K562 (cell line): ENCODE results near the gene LETM1. TPM values are rescaled to one million over a fixed set of nuclear protein-coding genes. Genes with fewer than 3 reads are reported as not detected.

Experiments
- ATAC-seq: fragments of 200-7000 bp; cut with Tn5 transposase; 3 replicates; pipeline ENCODE4 v1.9.1; 2020; ENCODE audit warnings: moderate library complexity
- BruUV-seq: library from RNA; stranded (reverse); fragments of 400-500 nt; replicated peaks from 2 replicates; lab custom pipeline; 2021; lab: Mats Ljungman, UMichigan
- CTCF ChIA-PET: fragments of 300-600 bp; formaldehyde crosslinking; extraction: SDS; loops from one replicate; lab custom pipeline; 2021; ENCODE audit warnings: low intra/inter-chr PET ratio; lab: Yijun Ruan, JAX
- POLR2A ChIA-PET: fragments of 300-600, 350-650 bp; sonication (Branson Sonifier 250); formaldehyde crosslinking; extraction: SDS; loops from one replicate; lab custom pipeline; 2021; ENCODE audit warnings: antibody characterized with exemption, inconsistent platforms; lab: Yijun Ruan, JAX
- DNase-seq, 4 experiments: peaks; one replicate each; pipeline versions ENCODE4 v3.0.0 to v3.0.0-alpha.2; 2011 to 2018; ENCODE audit warnings: low spot score in 3 of 4, mixed read lengths in 3 of 4; ENCODE audit errors: extremely low read depth in 1 of 4
- FAIRE-seq: peaks from 2 replicates; lab custom pipeline; 2011; peaks lifted over from hg19 to GRCh38; lab: Jason Lieb, UNC
- H2AFZ ChIP-seq: 2 replicates; pipeline ENCODE4 v1.6.0; 2011; ENCODE audit warnings: low read depth, low read length, control low read depth, inconsistent platforms
- H3K27ac ChIP-seq: fragments of 200-600 bp; 3 replicates; pipeline ENCODE4 v1.8.0; 2011; ENCODE audit warnings: low read depth, mild to moderate bottlenecking, control low read depth, inconsistent platforms, low read length, moderate library complexity, mixed read lengths; ENCODE audit errors: extremely low read depth
- H3K27me3 ChIP-seq, 2 experiments: fragments of 300-600 bp in 1 of 2; 2 replicates in 1 of 2; 3 replicates in 1 of 2; pipeline versions ENCODE4 v1.6.0 to v1.8.0; 2011; ENCODE audit warnings: inconsistent platforms in 2 of 2, low read length in 2 of 2, mild to moderate bottlenecking in 1 of 2, mixed read lengths in 1 of 2, moderate library complexity in 1 of 2; ENCODE audit not compliant: control insufficient read depth in 2 of 2, insufficient read depth in 2 of 2
- H3K36me3 ChIP-seq: fragments of 300-600 bp; 3 replicates; pipeline ENCODE4 v1.8.0; 2011; ENCODE audit warnings: mild to moderate bottlenecking, low read length, inconsistent platforms; ENCODE audit not compliant: control insufficient read depth, insufficient read depth
- H3K4me1 ChIP-seq, 2 experiments: fragments of 200-600 bp in 1 of 2; replicated peaks in 1 of 2; 2 replicates in 1 of 2; 3 replicates in 1 of 2; pipeline versions ENCODE4 v1.5.1 to v1.8.0; 2011; ENCODE audit warnings: inconsistent platforms in 2 of 2, low read length in 2 of 2, mild to moderate bottlenecking in 1 of 2, mixed read lengths in 1 of 2, moderate library complexity in 1 of 2; ENCODE audit not compliant: control insufficient read depth in 2 of 2, insufficient read depth in 2 of 2
- H3K4me2 ChIP-seq: 2 replicates; pipeline ENCODE4 v1.6.1; 2011; ENCODE audit warnings: low read length, control low read depth, inconsistent platforms, mixed read lengths; ENCODE audit not compliant: insufficient read depth
- H3K4me3 ChIP-seq: fragments of 200-600 bp; sonication (generic), shearing (Covaris generic); 2 replicates; pipeline ENCODE4 v1.5.1; 2016; ENCODE audit warnings: control low read depth, inconsistent platforms
- H3K79me2 ChIP-seq: fragments of 200-600 bp; 3 replicates; pipeline ENCODE4 v1.8.0; 2011; ENCODE audit warnings: low read length, inconsistent platforms; ENCODE audit not compliant: control insufficient read depth, insufficient read depth
- H3K9ac ChIP-seq, 2 experiments: 2 replicates each; pipeline versions ENCODE4 v1.6.0 to v1.6.1; 2011; ENCODE audit warnings: low read depth in 2 of 2, low read length in 2 of 2, control low read depth in 1 of 2, inconsistent platforms in 1 of 2, mild to moderate bottlenecking in 1 of 2, mixed read lengths in 1 of 2; ENCODE audit not compliant: insufficient read depth in 1 of 2
- H3K9me1 ChIP-seq: one replicate; pipeline ENCODE4 v1.6.0; 2011; ENCODE audit warnings: inconsistent platforms, mild to moderate bottlenecking, low read length, moderate library complexity; ENCODE audit not compliant: control insufficient read depth, insufficient read depth
- H3K9me3 ChIP-seq: replicated peaks from 2 replicates; pipeline ENCODE4 v1.5.1; 2011; ENCODE audit warnings: low read depth, low read length, inconsistent platforms; ENCODE audit not compliant: control insufficient read depth, insufficient read depth
- H4K20me1 ChIP-seq: replicated peaks from 2 replicates; pipeline ENCODE4 v1.6.1; 2011; ENCODE audit warnings: low read length, inconsistent platforms, mixed read lengths; ENCODE audit not compliant: control insufficient read depth, insufficient read depth
- CREM ChIP-seq: IDR thresholded peaks from 2 replicates; pipeline ENCODE4 v1.6.1; 2014; ENCODE audit warnings: antibody characterized with exemption, low read depth
- MCM3 ChIP-seq: fragments of 450-650 bp; IDR thresholded peaks from 2 replicates; pipeline ENCODE4 v1.6.1; 2016
- NR4A1 ChIP-seq, 2 experiments: fragments of 250-450 bp in 1 of 2; fragments of 450-650 bp in 1 of 2; sonication (Bioruptor Pico) in 1 of 2; IDR thresholded peaks; 2 replicates each; pipeline versions ENCODE4 v1.4.0 to v1.6.1; 2016 to 2020; ENCODE audit warnings: mild to moderate bottlenecking in 2 of 2, missing compliant biosample characterization in 1 of 2, missing genetic modification characterization in 1 of 2, moderate library complexity in 1 of 2
- RB1 ChIP-seq: fragments of 450-650 bp; IDR thresholded peaks from 2 replicates; pipeline ENCODE4 v1.6.1; 2017; ENCODE audit warnings: low read depth, mild to moderate bottlenecking
- U2AF2 ChIP-seq: fragments of 200-400 bp; formaldehyde crosslinking; optimal IDR thresholded peaks from 2 replicates; pipeline ENCODE3; 2017; ENCODE audit warnings: low read depth, mild to moderate bottlenecking, low read length
- YY1 ChIP-seq, 3 experiments: IDR thresholded peaks; 2 replicates each; pipeline ENCODE4 v1.6.1; 2011; ENCODE audit warnings: low read length in 2 of 3, mild to moderate bottlenecking in 2 of 3, moderate library complexity in 2 of 3, borderline replicate concordance in 1 of 3, control low read depth in 1 of 3, low read depth in 1 of 3; ENCODE audit not compliant: insufficient read depth in 3 of 3, insufficient replicate concordance in 2 of 3, control insufficient read depth in 1 of 3, insufficient read length in 1 of 3; ENCODE audit errors: extremely low read depth in 1 of 3
- ZFX ChIP-seq: sonication (generic); formaldehyde crosslinking; IDR thresholded peaks from 2 replicates; pipeline ENCODE4 v1.8.0; 2022; ENCODE audit warnings: mild to moderate bottlenecking, missing genetic modification reagents, moderate library complexity
- ZNF583 ChIP-seq: fragments of 250-450 bp; sonication (Bioruptor Pico); IDR thresholded peaks from 2 replicates; pipeline ENCODE4 v1.4.0; 2020
- ZNF644 ChIP-seq: fragments of 200-800 bp; sonication (Bioruptor generic); IDR thresholded peaks from 2 replicates; pipeline ENCODE4 v1.6.1; 2016; ENCODE audit warnings: low read depth, missing genetic modification characterization, missing compliant biosample characterization
- WGBS: fragments of 100-300 bp; shearing (Covaris generic); methylation state at CpG from one replicate; pipeline ENCODE4 v1.1.6; 2016; ENCODE audit warnings: low coverage, mixed read lengths; ENCODE audit not compliant: insufficient coverage; ENCODE audit errors: missing lambda C conversion rate; 5-methylcytosine and 5-hydroxymethylcytosine counted together
- in situ Hi-C: fragments of 300-500 bp; cut with MboI; formaldehyde crosslinking; loops from 4 replicates; pipeline ENCODE4 v1.15.0; 2018; ENCODE audit warnings: inconsistent platforms, mixed read lengths
- intact Hi-C: fragments of 100-400 bp; cut with micrococcal nuclease; formaldehyde crosslinking; loops from 2 replicates; pipeline ENCODE4 v1.14.2; 2022
- polyA plus RNA-seq, 8 experiments: library from polyadenylated mRNA; depleted of rRNA in 4 of 8; stranded (reverse) in 5 of 8; unstranded in 3 of 8; fragments of >200 nt; fragmentation: Nextera tagmentation in 2 of 8; fragmentation: Illumina TruSeq in 1 of 8; extraction: Ambion mirVana in 2 of 8; extraction: Trizol in 1 of 8; gene quantifications; 2 replicates each; pipeline versions ENCODE4 v1.2.1 to v1.2.3, GENCODE V29; 2011 to 2014; ENCODE audit warnings: inconsistent platforms in 1 of 8, missing spikeins in 1 of 8
- total RNA-seq, 7 experiments: library from RNA; depleted of rRNA in 6 of 7; stranded (reverse); fragments of >200 nt in 6 of 7; fragmentation: Illumina TruSeq in 2 of 7; extraction: Trizol in 2 of 7; gene quantifications; 2 replicates each; pipeline versions ENCODE4 v1.2.1 to v1.2.3, GENCODE V29; 2011 to 2021; ENCODE audit warnings: low replicate concordance in 1 of 7
- TF ChIP-seq, protein P1 (sequence below): fragments of 250-450 bp; sonication (Bioruptor Pico); IDR thresholded peaks from 2 replicates; pipeline ENCODE4 v1.4.0; 2020
- TF ChIP-seq, protein P2 (sequence below): fragments of 250-450 bp; sonication (Bioruptor Pico); IDR thresholded peaks from 2 replicates; pipeline ENCODE4 v1.5.0; 2021; ENCODE audit warnings: mild to moderate bottlenecking, borderline replicate concordance

The LETM1 gene
- total and polyA plus RNA-seq, 9 of the 15 experiments (the other 6 are each of a cell fraction or from before 2014, with no cell fraction given): 3.9 to 109 (median 35.0) TPM

DNA sequence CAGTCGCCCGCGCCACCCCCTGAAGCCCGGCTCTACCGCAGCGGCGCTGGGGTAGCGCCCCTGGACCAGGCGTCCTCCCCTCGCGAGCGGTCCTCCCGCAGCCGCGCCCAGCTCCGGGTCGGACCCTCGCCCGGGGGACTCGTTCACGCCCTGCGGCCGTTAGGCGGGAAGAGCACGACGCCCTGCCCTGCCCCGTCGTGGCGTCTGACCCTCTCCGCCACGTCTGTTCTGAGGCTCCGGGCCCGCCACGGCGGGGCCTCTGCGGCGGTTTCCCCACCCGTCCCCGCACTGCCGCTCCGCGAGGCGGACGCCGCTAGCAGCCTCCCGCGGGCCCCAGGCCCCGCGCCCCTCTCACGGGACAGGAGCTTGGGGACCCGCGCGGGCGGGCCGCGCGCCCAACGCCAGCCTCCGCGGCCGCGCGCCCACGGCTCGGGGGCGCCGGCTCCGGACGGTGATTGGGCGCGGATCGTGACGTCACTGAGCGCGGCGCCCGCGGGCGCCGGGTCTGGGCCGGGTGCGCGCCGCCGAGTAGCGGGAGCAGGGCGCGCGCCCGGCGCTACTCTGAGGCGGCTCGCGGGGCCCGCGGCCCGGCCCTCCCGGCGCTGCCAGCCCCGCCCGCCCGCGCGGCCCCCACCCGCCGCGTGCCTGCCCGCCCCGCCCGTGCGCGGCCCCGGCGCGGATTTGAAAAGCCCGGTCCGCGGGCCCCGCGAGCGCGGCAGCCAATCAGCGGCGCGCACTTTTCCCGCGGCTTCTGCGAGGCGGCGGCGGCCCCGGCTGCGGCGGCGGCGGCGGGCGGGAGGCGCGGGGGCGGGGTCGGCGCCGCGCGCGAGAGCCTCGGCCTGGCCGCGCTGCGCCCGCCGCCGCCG lies 14.9 kb upstream of the LETM1 start, which contains the start of gene NSD2:
TSS of gene NSD2 (plus strand) at position 816 of the 866 bp plus-strand sequence. CDS start 29,262 bp downstream, outside the sequence.
- H2AFZ ChIP-seq: peak within 1 kb of the TSS; percentile 87
- H4K20me1 ChIP-seq: peaks cover 13% of the 10 kb centered on the region; the same call in 1 of the 2 replicates
- peaks cover 12% of the 10 kb centered on the region; the same call in 1 of the 3 replicates for H3K36me3 ChIP-seq
- peak within 1 kb of the TSS; percentile 96 to 97 for H3K9ac ChIP-seq
- H3K4me2 ChIP-seq: peak within 1 kb of the TSS; percentile 85
- no peaks in the 10 kb centered on the region for H3K9me3 ChIP-seq
- no peaks in the 10 kb centered on the region for H3K9me1 ChIP-seq
- ATAC-seq (peak; percentile 62), DNase-seq (peak; percentile 93 to 98 (median 94)), FAIRE-seq (peak; percentile 46)
- POLR2A ChIA-PET: interaction anchor here (0.6 to 2.0 kb wide), 7 partner anchors 9 to 963 kb away, joined by 3 to 13 read pairs (median 5); partner anchors contain the start of gene LETM1
- WGBS: under 1% methylated on average over 54 of the region's 155 CpGs
- H3K79me2 ChIP-seq: peaks cover 50% of the 10 kb centered on the region
- H3K4me1 ChIP-seq: peaks cover 24 to 32% of the 10 kb centered on the region in 2 experiments
- CTCF ChIA-PET: interaction anchor here (0.9 kb wide), 1 partner anchor 11 kb away, joined by 6 read pairs; no protein-coding TSS in a partner anchor
- H3K27me3 ChIP-seq: no peaks in the 10 kb centered on the region
- H3K27ac ChIP-seq: peak within 1 kb of the TSS; percentile 99
- intact Hi-C loops: loop anchor here (5.0 kb wide), 1 partner anchor 546 kb away; the partner anchor contains the start of genes CFAP99 and ZFYVE28
- in situ Hi-C loops: no loop called here
- BruUV-seq: no TSS peak
- peak within 1 kb of the TSS; percentile 95 for H3K4me3 ChIP-seq
- TF ChIP-seq ZNF644 (tag) (peak; percentile 92), U2AF2 (no peak), ZNF583 (peak; percentile 76; the same call in 1 of the 2 replicates), NR4A1 (CRISPR knock-in tag; IDR thresholded peaks at IDR 0.05) (peak; percentile 62; the same call in 1 of the 2 replicates), NR4A1 (tag; IDR thresholded peaks at IDR 0.05) (peak; percentile 91), YY1 (IDR thresholded peaks at IDR 0.05; ENCODE audit: borderline replicate concordance in 1 of 3, control insufficient read depth in 1 of 3, extremely low read depth in 1 of 3, insufficient read depth in 3 of 3, insufficient read length in 1 of 3, insufficient replicate concordance in 2 of 3, low read depth in 1 of 3, low read length in 2 of 3) (peak in 1 of 3 experiments; percentile 40), RB1 (peak; percentile 96), ZFX (CRISPR knock-in tag) (peak; percentile 90), MCM3 (no peak), CREM (peak; percentile 51; the same call in 1 of the 2 replicates)
- TF ChIP-seq, protein P1, sequence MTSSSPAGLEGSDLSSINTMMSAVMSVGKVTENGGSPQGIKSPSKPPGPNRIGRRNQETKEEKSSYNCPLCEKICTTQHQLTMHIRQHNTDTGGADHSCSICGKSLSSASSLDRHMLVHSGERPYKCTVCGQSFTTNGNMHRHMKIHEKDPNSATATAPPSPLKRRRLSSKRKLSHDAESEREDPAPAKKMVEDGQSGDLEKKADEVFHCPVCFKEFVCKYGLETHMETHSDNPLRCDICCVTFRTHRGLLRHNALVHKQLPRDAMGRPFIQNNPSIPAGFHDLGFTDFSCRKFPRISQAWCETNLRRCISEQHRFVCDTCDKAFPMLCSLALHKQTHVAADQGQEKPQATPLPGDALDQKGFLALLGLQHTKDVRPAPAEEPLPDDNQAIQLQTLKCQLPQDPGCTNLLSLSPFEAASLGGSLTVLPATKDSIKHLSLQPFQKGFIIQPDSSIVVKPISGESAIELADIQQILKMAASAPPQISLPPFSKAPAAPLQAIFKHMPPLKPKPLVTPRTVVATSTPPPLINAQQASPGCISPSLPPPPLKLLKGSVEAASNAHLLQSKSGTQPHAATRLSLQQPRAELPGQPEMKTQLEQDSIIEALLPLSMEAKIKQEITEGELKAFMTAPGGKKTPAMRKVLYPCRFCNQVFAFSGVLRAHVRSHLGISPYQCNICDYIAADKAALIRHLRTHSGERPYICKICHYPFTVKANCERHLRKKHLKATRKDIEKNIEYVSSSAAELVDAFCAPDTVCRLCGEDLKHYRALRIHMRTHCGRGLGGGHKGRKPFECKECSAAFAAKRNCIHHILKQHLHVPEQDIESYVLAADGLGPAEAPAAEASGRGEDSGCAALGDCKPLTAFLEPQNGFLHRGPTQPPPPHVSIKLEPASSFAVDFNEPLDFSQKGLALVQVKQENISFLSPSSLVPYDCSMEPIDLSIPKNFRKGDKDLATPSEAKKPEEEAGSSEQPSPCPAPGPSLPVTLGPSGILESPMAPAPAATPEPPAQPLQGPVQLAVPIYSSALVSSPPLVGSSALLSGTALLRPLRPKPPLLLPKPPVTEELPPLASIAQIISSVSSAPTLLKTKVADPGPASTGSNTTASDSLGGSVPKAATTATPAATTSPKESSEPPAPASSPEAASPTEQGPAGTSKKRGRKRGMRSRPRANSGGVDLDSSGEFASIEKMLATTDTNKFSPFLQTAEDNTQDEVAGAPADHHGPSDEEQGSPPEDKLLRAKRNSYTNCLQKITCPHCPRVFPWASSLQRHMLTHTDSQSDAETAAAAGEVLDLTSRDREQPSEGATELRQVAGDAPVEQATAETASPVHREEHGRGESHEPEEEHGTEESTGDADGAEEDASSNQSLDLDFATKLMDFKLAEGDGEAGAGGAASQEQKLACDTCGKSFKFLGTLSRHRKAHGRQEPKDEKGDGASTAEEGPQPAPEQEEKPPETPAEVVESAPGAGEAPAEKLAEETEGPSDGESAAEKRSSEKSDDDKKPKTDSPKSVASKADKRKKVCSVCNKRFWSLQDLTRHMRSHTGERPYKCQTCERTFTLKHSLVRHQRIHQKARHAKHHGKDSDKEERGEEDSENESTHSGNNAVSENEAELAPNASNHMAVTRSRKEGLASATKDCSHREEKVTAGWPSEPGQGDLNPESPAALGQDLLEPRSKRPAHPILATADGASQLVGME: peak; percentile 78; the same call in 1 of the 2 replicates
- TF ChIP-seq, protein P2, sequence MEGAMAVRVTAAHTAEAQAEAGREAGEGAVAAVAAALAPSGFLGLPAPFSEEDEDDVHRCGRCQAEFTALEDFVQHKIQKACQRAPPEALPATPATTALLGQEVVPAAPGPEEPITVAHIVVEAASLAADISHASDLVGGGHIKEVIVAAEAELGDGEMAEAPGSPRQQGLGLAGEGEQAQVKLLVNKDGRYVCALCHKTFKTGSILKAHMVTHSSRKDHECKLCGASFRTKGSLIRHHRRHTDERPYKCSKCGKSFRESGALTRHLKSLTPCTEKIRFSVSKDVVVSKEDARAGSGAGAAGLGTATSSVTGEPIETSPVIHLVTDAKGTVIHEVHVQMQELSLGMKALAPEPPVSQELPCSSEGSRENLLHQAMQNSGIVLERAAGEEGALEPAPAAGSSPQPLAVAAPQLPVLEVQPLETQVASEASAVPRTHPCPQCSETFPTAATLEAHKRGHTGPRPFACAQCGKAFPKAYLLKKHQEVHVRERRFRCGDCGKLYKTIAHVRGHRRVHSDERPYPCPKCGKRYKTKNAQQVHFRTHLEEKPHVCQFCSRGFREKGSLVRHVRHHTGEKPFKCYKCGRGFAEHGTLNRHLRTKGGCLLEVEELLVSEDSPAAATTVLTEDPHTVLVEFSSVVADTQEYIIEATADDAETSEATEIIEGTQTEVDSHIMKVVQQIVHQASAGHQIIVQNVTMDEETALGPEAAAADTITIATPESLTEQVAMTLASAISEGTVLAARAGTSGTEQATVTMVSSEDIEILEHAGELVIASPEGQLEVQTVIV: peak; percentile 72; the same call in 1 of the 2 replicates
